ENCODE data around the gene PLCXD3. TPM values are rescaled to one million over a fixed set of nuclear protein-coding genes. Genes with fewer than 3 reads are reported as not detected.

Gene PLCXD3
- total and polyA plus RNA-seq, 2 of the 8 experiments (the other 6 are each of a cell fraction or from before 2014, with no cell fraction given), result 0.03 to 0.07 TPM

GRCh38 chr5:41403846-41404245 is 106.6 kb downstream of the PLCXD3 start:
- no peaks in the 10 kb centered on the region for H3K9me3 ChIP-seq (ENCODE audit: insufficient read depth in 2 of 2, low read depth in 1 of 2, low read length in 1 of 2)
- no peak overlapping the region for H4K8ac ChIP-seq (ENCODE audit: extremely low read depth, insufficient read depth, low read length)
- H4K20me1 ChIP-seq (replicated peaks in 1 of 2; ENCODE audit: control insufficient read depth in 1 of 2, insufficient read depth in 2 of 2, low read length in 2 of 2), result no peaks in the 10 kb centered on the region
- no peaks in the 10 kb centered on the region for H3K27me3 ChIP-seq (replicated peaks in 1 of 4; ENCODE audit: control insufficient read depth in 3 of 4, extremely low read depth in 1 of 4, insufficient read depth in 3 of 4, low read length in 3 of 4)
- no peak overlapping the region for H2BK20ac ChIP-seq (ENCODE audit: low read length)
- no peak overlapping the region for H2AFZ ChIP-seq (ENCODE audit: low read length)
- H3K4me1 ChIP-seq (replicated peaks in 1 of 4; ENCODE audit: control insufficient read depth in 3 of 4, insufficient read depth in 4 of 4, low read length in 3 of 4), result no peaks in the 10 kb centered on the region
- H3K4ac ChIP-seq (replicated peaks; ENCODE audit: insufficient read length, low read depth, low read length), result no peak overlapping the region
- H3K56ac ChIP-seq (replicated peaks; ENCODE audit: insufficient read length, low read depth, low read length), result no peak overlapping the region
- H3K4me2 ChIP-seq (ENCODE audit: insufficient read depth in 1 of 2, low read depth in 2 of 2, low read length in 2 of 2), result no peak overlapping the region
- no peak overlapping the region for H4K5ac ChIP-seq (ENCODE audit: insufficient read length, low read depth, low read length)
- no peak overlapping the region for H3K14ac ChIP-seq (ENCODE audit: insufficient read length)
- H2BK5ac ChIP-seq (ENCODE audit: low read depth, low read length), result no peak overlapping the region
- H3K9ac ChIP-seq (replicated peaks in 1 of 4; ENCODE audit: extremely low read depth in 1 of 4, low read depth in 3 of 4, low read length in 3 of 4), result no peak overlapping the region
- H2BK15ac ChIP-seq (ENCODE audit: low read length), result no peak overlapping the region
- no peak overlapping the region for H3K4me3 ChIP-seq (ENCODE audit: extremely low read depth in 1 of 4, insufficient read depth in 2 of 4, low read depth in 3 of 4, low read length in 4 of 4)
- no peaks in the 10 kb centered on the region for H3K23me2 ChIP-seq (ENCODE audit: low read depth, low read length)
- ChIA-PET POLR2A (ENCODE audit: partially characterized antibody) (no interaction called here), CTCF (ENCODE audit: partially characterized antibody) (interaction anchor here (1.4 kb wide), 1 partner anchor 11 kb away, joined by 4 read pairs; no protein-coding TSS in a partner anchor)
- no peak overlapping the region for H3K23ac ChIP-seq (ENCODE audit: insufficient read length)
- H3K27ac ChIP-seq (ENCODE audit: low read depth, low read length), result no peak overlapping the region
- H2AK5ac ChIP-seq (ENCODE audit: low read depth, low read length), result no peak overlapping the region
- H3K18ac ChIP-seq (ENCODE audit: extremely low read depth, low read length), result no peak overlapping the region
- no peaks in the 10 kb centered on the region for H3K79me2 ChIP-seq (ENCODE audit: control insufficient read depth in 1 of 2, insufficient read depth in 2 of 2, low read length in 2 of 2)
- no peak overlapping the region for H4K91ac ChIP-seq (replicated peaks; ENCODE audit: insufficient read length, low read length)
- no peaks in the 10 kb centered on the region for H3K36me3 ChIP-seq (ENCODE audit: control insufficient read depth in 2 of 4, insufficient read depth in 4 of 4, low read length in 3 of 4)
- DNase-seq (ENCODE audit: low read depth in 1 of 2, low spot score in 2 of 2) (no peak), FAIRE-seq (no peak)
- H3K79me1 ChIP-seq (ENCODE audit: low read depth, low read length), result no peaks in the 10 kb centered on the region
- no peak overlapping the region for H2BK120ac ChIP-seq (replicated peaks; ENCODE audit: low read depth, low read length)
- 93% methylated on average over 3 of the region's 3 CpGs; no CpG with 5 or more reads in 1 of the 2 experiments for WGBS, 2 experiments (ENCODE audit: extremely low coverage in 1 of 2, insufficient coverage in 1 of 2, insufficient read length in 1 of 2, insufficient replicate concordance in 2 of 2, low coverage in 1 of 2, low lambda C conversion rate in 2 of 2, missing lambda C conversion rate in 1 of 2)
- H2BK12ac ChIP-seq (ENCODE audit: low read depth, low read length), result no peak overlapping the region
- TF ChIP-seq CHD1 (IDR thresholded peaks at IDR 0.05; ENCODE audit: low read depth, low read length) (no peak), FOSL1 (IDR thresholded peaks at IDR 0.05; ENCODE audit: insufficient read depth, low read depth, low read length) (no peak), CHD2 (IDR thresholded peaks at IDR 0.05; ENCODE audit: low read length) (no peak), POU5F1 (IDR thresholded peaks at IDR 0.05; ENCODE audit: low read depth, low read length) (no peak), CBX8 (IDR thresholded peaks at IDR 0.05; ENCODE audit: borderline replicate concordance, low read depth, low read length) (no peak), YY1 (IDR thresholded peaks at IDR 0.05; ENCODE audit: low read depth, low read length) (no peak), E2F6 (IDR thresholded peaks at IDR 0.05) (no peak), SP1 (IDR thresholded peaks at IDR 0.05; ENCODE audit: low read depth, low read length) (no peak), CTBP2 (IDR thresholded peaks at IDR 0.05; ENCODE audit: borderline replicate concordance, insufficient read depth, insufficient read length, low read length) (no peak), KDM4A (IDR thresholded peaks at IDR 0.05; ENCODE audit: low read depth, low read length, severe bottlenecking) (no peak), RAD21 (IDR thresholded peaks at IDR 0.05 in 1 of 2, conservative IDR thresholded peaks at IDR 0.05 in 1 of 2; ENCODE audit: low read depth in 2 of 2, low read length in 2 of 2) (no peak), TCF12 (IDR thresholded peaks at IDR 0.05; ENCODE audit: low read depth, low read length) (no peak), POLR2AphosphoS5 (IDR thresholded peaks at IDR 0.05; ENCODE audit: low read depth, low read length) (no peak), BCL11A (IDR thresholded peaks at IDR 0.05; ENCODE audit: low read depth in 2 of 2, low read length in 2 of 2) (no peak)
